ENCODE results near the gene FAT3. TPM values are rescaled to one million over a fixed set of nuclear protein-coding genes. Genes with fewer than 3 reads are reported as not detected.

FAT3 gene
- total RNA-seq, 4 donors from 2014 or later, result 1.3 to 44.5 (median 6.0) TPM

GRCh38 chr11:92190535-92191206 is 33.9 kb upstream of the FAT3 start:
- no peaks in the 10 kb centered on the region for H3K36me3 ChIP-seq
- H3K9me3 ChIP-seq, result no peaks in the 10 kb centered on the region
- DNase-seq, result no peak
- H3K4me3 ChIP-seq, result no peak overlapping the region
- no peaks in the 10 kb centered on the region for H3K4me1 ChIP-seq
- no peak for TF ChIP-seq POLR2A (IDR thresholded peaks at IDR 0.05)
- TF ChIP-seq CTCF (IDR thresholded peaks at IDR 0.05), result no peak
- intact Hi-C loops (cut with DNase I; ENCODE audit: low total_unique reads), result no loop called here
- H3K27me3 ChIP-seq, result no peaks in the 10 kb centered on the region
- no peak overlapping the region for H3K27ac ChIP-seq

- H3K27me3 ChIP-seq, result no peaks in the 10 kb centered on the region
- intact Hi-C loops (cut with DNase I; ENCODE audit: low total_unique reads), result no loop called here
- no peaks in the 10 kb centered on the region for H3K36me3 ChIP-seq
- TF ChIP-seq CTCF (IDR thresholded peaks at IDR 0.05) (no peak), POLR2A (IDR thresholded peaks at IDR 0.05) (no peak)
- no peak overlapping the region for H3K27ac ChIP-seq
- no peaks in the 10 kb centered on the region for H3K9me3 ChIP-seq
- H3K4me1 ChIP-seq, result no peaks in the 10 kb centered on the region
- DNase-seq, result no peak
- no peak overlapping the region for H3K4me3 ChIP-seq
These were observed 32.5 kb upstream of the FAT3 start for GRCh38 chr11:92192141-92192540.

GRCh38 chr11:92198268-92198667 is 26.4 kb upstream of the FAT3 start:
- Histone ChIP-seq H3K9me3 (no peaks in the 10 kb centered on the region), H3K36me3 (no peaks in the 10 kb centered on the region), H3K4me1 (no peaks in the 10 kb centered on the region), H3K27me3 (no peaks in the 10 kb centered on the region), H3K4me3 (no peak overlapping the region), H3K27ac (no peak overlapping the region)
- intact Hi-C loops (cut with DNase I; ENCODE audit: low total_unique reads), result no loop called here
- TF ChIP-seq CTCF (IDR thresholded peaks at IDR 0.05) (no peak), POLR2A (IDR thresholded peaks at IDR 0.05) (no peak)
- no peak for DNase-seq

- intact Hi-C loops (cut with DNase I; ENCODE audit: low total_unique reads), result no loop called here
These were observed 24.6 kb upstream of the FAT3 start for GRCh38 chr11:92199991-92200390.

GRCh38 chr11:92204731-92205130 is 19.9 kb upstream of the FAT3 start:
- TF ChIP-seq POLR2A (IDR thresholded peaks at IDR 0.05), result no peak
- TF ChIP-seq CTCF (IDR thresholded peaks at IDR 0.05), result no peak
- Histone ChIP-seq H3K4me3 (no peak overlapping the region), H3K36me3 (no peaks in the 10 kb centered on the region), H3K27ac (no peak overlapping the region), H3K4me1 (no peaks in the 10 kb centered on the region), H3K9me3 (no peaks in the 10 kb centered on the region), H3K27me3 (no peaks in the 10 kb centered on the region)
- DNase-seq, result no peak
- intact Hi-C loops (cut with DNase I; ENCODE audit: low total_unique reads), result no loop called here

More at GRCh38 chr11:92199991-92200390, 24.6 kb upstream of the FAT3 start:
- Histone ChIP-seq H3K27me3 (no peaks in the 10 kb centered on the region), H3K4me3 (no peak overlapping the region), H3K9me3 (no peaks in the 10 kb centered on the region), H3K4me1 (no peaks in the 10 kb centered on the region), H3K36me3 (no peaks in the 10 kb centered on the region), H3K27ac (no peak overlapping the region)
- TF ChIP-seq POLR2A (IDR thresholded peaks at IDR 0.05) (no peak), CTCF (IDR thresholded peaks at IDR 0.05) (no peak)
- no peak for DNase-seq
